NCI-H524 (cell line): ENCODE results near the gene EFNA5.

Experiments used
- DNase-seq, 2 experiments: peaks; one replicate each; lab custom pipeline; 2025; lab: John Stamatoyannopoulos, UW

Gene EFNA5

GRCh38 chr5:107428303-107428813, 242.4 kb downstream of the EFNA5 start:
- DNase-seq: no peak

- no peak for DNase-seq
Observed at GRCh38 chr5:107426872-107427271, 243.9 kb downstream of the EFNA5 start.

- no peak for DNase-seq
Observed at GRCh38 chr5:107426209-107426608, 244.5 kb downstream of the EFNA5 start.

- no peak for DNase-seq
Observed at GRCh38 chr5:107425541-107426031, 245.2 kb downstream of the EFNA5 start.

- no peak for DNase-seq
Observed at GRCh38 chr5:107424491-107424890, 246.2 kb downstream of the EFNA5 start.

- DNase-seq: no peak
Observed at GRCh38 chr5:107422494-107422893, 248.2 kb downstream of the EFNA5 start.

- DNase-seq: no peak
Observed at GRCh38 chr5:107419498-107419897, 251.2 kb downstream of the EFNA5 start.

GRCh38 chr5:107418902-107419301, 251.8 kb downstream of the EFNA5 start:
- no peak for DNase-seq

GRCh38 chr5:107418071-107418470, 252.7 kb downstream of the EFNA5 start:
- DNase-seq: no peak

- DNase-seq: no peak
Observed at GRCh38 chr5:107415762-107416161, 255.0 kb downstream of the EFNA5 start.

- no peak for DNase-seq
Observed at GRCh38 chr5:107414802-107415201, 255.9 kb downstream of the EFNA5 start.

- DNase-seq: no peak
Observed at GRCh38 chr5:107413754-107414153, 257.0 kb downstream of the EFNA5 start.

- DNase-seq: no peak
Observed at GRCh38 chr5:107408564-107408963, 262.2 kb downstream of the EFNA5 start.

GRCh38 chr5:107407713-107408298, 262.9 kb downstream of the EFNA5 start:
- no peak for DNase-seq

GRCh38 chr5:107404595-107405374, 266.0 kb downstream of the EFNA5 start:
- no peak for DNase-seq

- DNase-seq: no peak
Observed at GRCh38 chr5:107403228-107403953, 267.3 kb downstream of the EFNA5 start.

GRCh38 chr5:107402434-107403227, 268.1 kb downstream of the EFNA5 start:
- DNase-seq: peak; percentile 89 to 95

GRCh38 chr5:107401470-107402122, 269.1 kb downstream of the EFNA5 start:
- DNase-seq: peak; percentile 77 to 89

GRCh38 chr5:107400328-107400727, 270.4 kb downstream of the EFNA5 start:
- DNase-seq: no peak

- DNase-seq: no peak
Observed at GRCh38 chr5:107398703-107399102, 272.0 kb downstream of the EFNA5 start.

- DNase-seq: no peak
Observed at GRCh38 chr5:107396351-107396690, 274.4 kb downstream of the EFNA5 start.
